Fibroblast of the aortic adventitia (primary cell): ENCODE results near the gene KCTD8. TPM values are rescaled to one million over a fixed set of nuclear protein-coding genes. Genes with fewer than 3 reads are reported as not detected.

Experiments
- DNase-seq: peaks from one replicate; pipeline ENCODE4 v3.0.0-alpha.2; 2010; ENCODE audit warnings: low read depth
- H3K4me3 ChIP-seq: 2 replicates; pipeline ENCODE4 v1.5.1; 2011; ENCODE audit warnings: low read depth, mild to moderate bottlenecking, control low read depth, low read length, moderate library complexity
- total RNA-seq: library from RNA; depleted of rRNA; stranded (reverse); fragments of >200 nt; gene quantifications from 2 replicates; pipeline ENCODE4 v1.2.3, GENCODE V29; 2012; ENCODE audit warnings: low replicate concordance
- TF ChIP-seq, protein P1 (sequence below): IDR thresholded peaks from 2 replicates; pipeline ENCODE4 v1.5.1; 2011; ENCODE audit warnings: mild to moderate bottlenecking, low read length, control low read depth, inconsistent platforms; ENCODE audit not compliant: insufficient read depth

The KCTD8 gene
- total RNA-seq, 1 donor = 3.2 TPM

DNA sequence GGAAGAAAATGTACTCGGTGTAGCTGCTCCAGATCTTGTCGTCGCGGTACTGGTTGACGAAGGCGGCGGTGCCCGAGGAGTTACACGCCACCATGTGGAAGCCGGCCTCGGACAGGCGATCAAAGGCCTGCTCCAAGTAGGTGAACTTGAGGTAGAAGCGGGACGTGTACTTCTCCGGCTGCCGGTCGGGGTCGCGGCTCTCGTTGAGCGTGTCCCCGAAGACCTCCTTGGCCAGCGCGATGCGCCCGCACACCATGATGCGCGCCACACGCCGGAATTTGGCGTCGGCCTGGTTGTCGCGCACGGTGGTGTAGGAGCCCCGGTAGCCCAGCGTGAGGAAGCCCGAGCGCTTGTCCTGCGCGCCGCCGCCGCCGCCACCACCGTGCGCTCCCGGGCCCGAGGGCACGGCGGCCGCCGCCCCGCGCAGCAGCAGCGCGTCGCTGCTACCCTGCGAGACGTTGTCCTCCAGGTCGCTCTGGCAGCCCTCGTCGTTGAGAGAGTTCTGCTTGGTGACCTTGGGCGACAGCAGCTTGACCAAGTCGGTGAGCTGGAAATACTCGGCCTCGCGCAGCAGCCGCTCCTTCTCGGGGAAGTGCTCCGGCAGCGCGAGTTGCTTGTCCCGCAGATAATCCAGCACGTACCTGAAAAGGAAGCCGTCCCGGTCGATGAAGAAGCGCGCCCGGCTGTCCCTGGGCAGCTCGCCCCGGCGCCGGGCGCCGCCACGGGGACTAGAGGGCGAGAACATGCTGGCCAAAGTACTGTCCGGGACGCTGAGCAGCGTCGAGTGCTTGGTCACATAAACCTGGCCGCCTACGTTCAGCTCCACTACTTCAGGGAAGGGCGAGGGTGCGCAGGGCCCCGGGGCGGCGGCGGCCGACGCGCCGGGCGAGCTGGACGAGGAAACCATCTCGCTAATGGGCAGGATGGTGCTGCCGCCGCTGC, 775 bp downstream of the KCTD8 start:
- peak overlapping the region; percentile 66 for H3K4me3 ChIP-seq
- peak; percentile 8 for DNase-seq
- TF ChIP-seq, protein P1, sequence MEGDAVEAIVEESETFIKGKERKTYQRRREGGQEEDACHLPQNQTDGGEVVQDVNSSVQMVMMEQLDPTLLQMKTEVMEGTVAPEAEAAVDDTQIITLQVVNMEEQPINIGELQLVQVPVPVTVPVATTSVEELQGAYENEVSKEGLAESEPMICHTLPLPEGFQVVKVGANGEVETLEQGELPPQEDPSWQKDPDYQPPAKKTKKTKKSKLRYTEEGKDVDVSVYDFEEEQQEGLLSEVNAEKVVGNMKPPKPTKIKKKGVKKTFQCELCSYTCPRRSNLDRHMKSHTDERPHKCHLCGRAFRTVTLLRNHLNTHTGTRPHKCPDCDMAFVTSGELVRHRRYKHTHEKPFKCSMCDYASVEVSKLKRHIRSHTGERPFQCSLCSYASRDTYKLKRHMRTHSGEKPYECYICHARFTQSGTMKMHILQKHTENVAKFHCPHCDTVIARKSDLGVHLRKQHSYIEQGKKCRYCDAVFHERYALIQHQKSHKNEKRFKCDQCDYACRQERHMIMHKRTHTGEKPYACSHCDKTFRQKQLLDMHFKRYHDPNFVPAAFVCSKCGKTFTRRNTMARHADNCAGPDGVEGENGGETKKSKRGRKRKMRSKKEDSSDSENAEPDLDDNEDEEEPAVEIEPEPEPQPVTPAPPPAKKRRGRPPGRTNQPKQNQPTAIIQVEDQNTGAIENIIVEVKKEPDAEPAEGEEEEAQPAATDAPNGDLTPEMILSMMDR = no peak

DNA sequence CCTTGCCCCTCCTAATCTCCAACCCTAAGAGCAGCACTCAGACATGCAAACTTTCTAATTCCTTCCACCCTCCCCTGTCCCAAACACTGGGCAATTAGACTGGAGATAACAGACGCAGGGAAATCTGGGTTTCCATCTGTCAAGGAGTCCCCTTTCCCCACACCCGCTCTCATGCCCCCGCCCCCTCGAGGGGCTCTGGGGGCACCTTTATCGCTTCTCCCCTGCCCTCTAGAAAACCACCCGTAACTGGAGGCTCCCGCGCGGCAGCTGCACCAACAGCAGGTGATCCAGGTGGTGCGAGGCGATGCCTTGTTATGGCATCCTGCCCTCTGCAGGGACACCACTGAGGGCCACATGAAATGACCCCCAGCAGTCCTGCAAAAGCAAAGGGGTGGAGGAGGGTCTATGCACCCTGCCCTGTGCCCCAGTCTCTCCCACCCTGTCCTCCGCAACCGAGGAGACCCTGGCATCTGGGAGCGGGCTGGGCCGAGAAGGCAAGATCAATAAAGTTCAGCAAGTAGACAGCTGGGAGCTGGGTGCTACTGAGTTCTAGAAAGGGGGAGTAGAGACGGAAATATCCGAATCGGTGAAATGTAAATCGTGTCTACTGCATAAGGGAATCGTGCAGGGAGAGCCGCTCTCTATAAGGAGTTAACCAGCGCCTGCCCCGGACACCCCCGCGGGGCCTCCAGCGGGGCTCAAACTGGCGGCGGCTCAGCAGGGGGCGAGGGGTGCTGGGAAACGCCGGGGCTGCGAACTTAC, 1.6 kb downstream of the KCTD8 start:
- no peak for DNase-seq
- TF ChIP-seq, protein P1 = no peak
- peak overlapping the region; percentile 40 for H3K4me3 ChIP-seq

DNA sequence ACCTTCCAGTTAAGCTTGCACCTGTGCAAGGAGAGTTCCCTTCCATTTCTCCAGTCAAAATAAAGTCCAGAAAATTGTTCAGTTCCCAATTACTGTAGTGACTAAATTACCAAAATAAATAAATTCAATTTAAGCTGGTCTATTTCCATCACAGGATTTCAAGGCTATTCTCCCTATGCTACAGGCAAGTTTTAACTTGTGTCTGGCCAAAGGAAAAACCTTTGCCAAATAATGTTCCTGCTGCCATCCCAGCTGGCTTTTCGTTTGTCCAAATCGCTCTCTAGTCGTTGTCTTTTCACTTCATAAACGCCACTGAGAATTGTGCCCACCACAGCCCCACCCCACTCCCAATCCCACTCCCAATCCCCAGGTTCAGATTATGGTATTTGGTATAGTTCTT, 2.4 kb downstream of the KCTD8 start:
- H3K4me3 ChIP-seq = peak overlapping the region; percentile 4
- no peak for DNase-seq
- TF ChIP-seq, protein P1 = no peak

DNA sequence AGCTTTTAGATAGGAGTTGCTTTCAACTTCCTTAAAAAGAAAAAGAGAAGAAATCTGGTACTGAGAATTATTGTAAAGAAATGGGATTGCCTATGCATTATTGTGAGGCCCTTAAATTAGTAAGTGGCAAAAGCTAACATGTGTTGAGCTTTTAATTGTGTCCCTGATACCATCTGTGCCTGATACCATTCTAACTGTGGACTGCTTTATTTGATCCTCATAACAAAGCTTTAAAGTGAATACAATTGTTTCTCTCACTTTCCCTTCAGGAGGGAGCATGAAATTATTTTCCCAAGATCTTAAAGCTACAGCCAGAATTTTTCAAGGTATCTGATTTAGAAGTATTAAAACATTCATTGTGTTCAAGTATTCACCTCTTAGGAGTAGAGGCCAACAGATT, 9.9 kb downstream of the KCTD8 start:
- H3K4me3 ChIP-seq = no peak overlapping the region
- no peak for DNase-seq
- TF ChIP-seq, protein P1 = no peak

DNA sequence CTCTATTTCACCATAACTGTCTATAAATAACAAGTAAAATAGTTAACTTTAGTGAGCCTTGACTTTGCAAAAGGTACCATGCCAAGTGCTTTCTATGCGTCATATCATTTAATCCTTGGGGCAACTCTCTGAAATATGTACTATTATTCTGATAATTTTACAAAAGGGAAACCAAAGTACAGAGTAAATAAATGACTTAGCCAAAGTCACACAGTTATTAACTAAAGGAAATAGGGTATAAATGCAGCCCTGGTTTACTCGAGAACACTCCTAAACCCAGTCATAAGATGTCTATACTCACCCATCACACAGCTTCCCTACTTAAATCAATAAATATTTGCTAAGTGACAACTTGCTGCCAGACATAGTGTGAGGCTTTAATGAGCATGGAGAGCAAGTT, 14.4 kb downstream of the KCTD8 start:
- TF ChIP-seq, protein P1 = no peak
- no peak for DNase-seq

DNA sequence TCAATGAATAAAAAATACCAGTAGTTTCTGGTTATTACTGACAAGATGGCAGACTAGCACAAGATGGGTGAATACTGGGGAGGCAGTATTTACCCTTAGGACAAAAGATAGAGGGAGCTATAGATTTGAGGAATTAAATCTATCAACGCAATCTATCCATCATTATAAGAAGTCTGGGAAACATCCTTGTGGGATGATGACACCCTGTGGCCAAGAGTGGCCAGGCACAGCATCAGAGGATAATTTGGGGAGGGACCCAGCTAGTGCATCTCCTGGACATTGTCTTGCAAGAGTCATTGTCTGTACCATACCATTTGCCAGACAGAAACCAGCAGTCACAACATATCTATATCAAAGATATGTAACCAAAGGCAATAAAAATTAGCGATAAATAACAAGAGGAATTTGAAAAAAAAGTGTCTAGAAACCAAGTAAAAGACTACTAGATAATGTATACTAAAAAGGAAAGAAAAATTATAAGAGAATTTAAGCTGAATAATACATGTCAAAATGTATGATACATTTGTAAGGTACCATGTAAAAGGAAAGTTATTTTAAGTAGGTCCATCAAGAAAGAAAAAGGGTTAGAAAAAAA, 22.9 kb downstream of the KCTD8 start:
- peak; percentile 1 for DNase-seq
- no peak overlapping the region for H3K4me3 ChIP-seq
- TF ChIP-seq, protein P1 = peak; percentile 36

More for the DNA sequence above, 14.4 kb downstream of the KCTD8 start:
- no peak overlapping the region for H3K4me3 ChIP-seq
